GM12878 (cell line): ENCODE measurements around the gene C1orf52. TPM values are rescaled to one million over a fixed set of nuclear protein-coding genes. Genes with fewer than 3 reads are reported as not detected.

Experiments
- ATAC-seq: fragments of 200-7000 bp; cut with Tn5 transposase; 3 replicates; pipeline ENCODE4 v1.9.1; 2020; ENCODE audit warnings: mild to moderate bottlenecking, moderate library complexity
- BruUV-seq: library from RNA; stranded (reverse); fragments of 400-500 nt; replicated peaks from 2 replicates; lab custom pipeline; 2021; lab: Mats Ljungman, UMichigan
- CTCF ChIA-PET: fragments of 300-600 bp; sonication (Branson Sonifier 250); formaldehyde crosslinking; extraction: SDS; loops from one replicate; lab custom pipeline; 2021; ENCODE audit warnings: inconsistent platforms; lab: Yijun Ruan, JAX
- POLR2A ChIA-PET: fragments of 350-600 bp; formaldehyde crosslinking; extraction: SDS; loops from one replicate; lab custom pipeline; 2021; ENCODE audit warnings: inconsistent platforms; lab: Charles Lee
- RAD21 ChIA-PET: fragments of 300-600 bp; sonication (Branson Sonifier 250); formaldehyde crosslinking; loops from one replicate; lab custom pipeline; 2023; ENCODE audit warnings: antibody characterized with exemption; ENCODE audit not compliant: unreplicated experiment; lab: Charles Lee
- SMC1A ChIA-PET: fragments of 300-600 bp; sonication (Branson Sonifier 250); formaldehyde crosslinking; loops from one replicate; lab custom pipeline; 2023; ENCODE audit not compliant: unreplicated experiment, uncharacterized antibody; lab: Charles Lee
- DNase-seq: peaks from one replicate; pipeline ENCODE4 v3.0.0-alpha.2; 2011; ENCODE audit warnings: low read depth, low spot score
- FAIRE-seq: peaks from 3 replicates; lab custom pipeline; 2011; peaks lifted over from hg19 to GRCh38; lab: Jason Lieb, UNC
- H2AFZ ChIP-seq: 2 replicates; pipeline ENCODE4 v1.6.0; 2011; ENCODE audit warnings: low read depth, low read length, control low read depth; ENCODE audit not compliant: control insufficient read depth
- H3K27ac ChIP-seq: 2 replicates; pipeline ENCODE4 v1.5.1; 2011; ENCODE audit warnings: control low read depth; ENCODE audit not compliant: control insufficient read depth, insufficient read depth
- H3K27me3 ChIP-seq, 2 experiments: replicated peaks in 1 of 2; 2 replicates each; pipeline versions ENCODE4 v1.6.0 to v1.6.1; 2011; ENCODE audit warnings: low read length in 1 of 2; ENCODE audit not compliant: control insufficient read depth in 2 of 2, insufficient read depth in 2 of 2
- H3K36me3 ChIP-seq, 2 experiments: 2 replicates each; pipeline ENCODE4 v1.5.1; 2011; ENCODE audit warnings: low read length in 1 of 2; ENCODE audit not compliant: control insufficient read depth in 2 of 2, insufficient read depth in 2 of 2
- H3K4me1 ChIP-seq: 2 replicates; pipeline ENCODE4 v1.6.1; 2011; ENCODE audit warnings: mild to moderate bottlenecking, low read length, moderate library complexity, mixed read lengths; ENCODE audit not compliant: control insufficient read depth, insufficient read depth
- H3K4me2 ChIP-seq: 2 replicates; pipeline ENCODE4 v1.6.0; 2011; ENCODE audit warnings: control low read depth; ENCODE audit not compliant: control insufficient read depth, insufficient read depth
- H3K4me3 ChIP-seq: fragments of 200-600 bp; sonication (generic); 2 replicates; pipeline ENCODE4 v1.5.1; 2016
- H3K79me2 ChIP-seq: 2 replicates; pipeline ENCODE4 v1.6.0; 2011; ENCODE audit warnings: low read length; ENCODE audit not compliant: control insufficient read depth, insufficient read depth
- H3K9ac ChIP-seq: 2 replicates; pipeline ENCODE4 v1.8.0; 2011; ENCODE audit warnings: low read length, control low read depth, mixed read lengths; ENCODE audit not compliant: control insufficient read depth, insufficient read depth
- H3K9me3 ChIP-seq: replicated peaks from 3 replicates; pipeline ENCODE4 v1.5.1; 2011; ENCODE audit warnings: mild to moderate bottlenecking, low read length; ENCODE audit not compliant: control insufficient read depth, insufficient read depth
- H4K20me1 ChIP-seq: 2 replicates; pipeline ENCODE4 v1.6.0; 2011; ENCODE audit not compliant: control insufficient read depth, insufficient read depth
- ASH2L ChIP-seq: fragments of 300-600, 200-600 bp; sonication (generic); IDR thresholded peaks from 2 replicates; pipeline ENCODE4 v1.6.1; 2017; ENCODE audit warnings: low read depth, mild to moderate bottlenecking, borderline replicate concordance
- ATF7 ChIP-seq: fragments of 450-650 bp; IDR thresholded peaks from 2 replicates; pipeline ENCODE4 v1.6.1; 2016; ENCODE audit warnings: low read depth, mild to moderate bottlenecking
- BMI1 ChIP-seq: fragments of 450-650 bp; IDR thresholded peaks from 2 replicates; pipeline ENCODE4 v1.6.1; 2016; ENCODE audit warnings: mild to moderate bottlenecking, moderate library complexity, borderline replicate concordance
- BRCA1 ChIP-seq: IDR thresholded peaks from 2 replicates; pipeline ENCODE4 v1.6.1; 2011; ENCODE audit warnings: low read depth, low read length, improper control_type of control experiment
- KAT2A ChIP-seq: conservative IDR thresholded peaks from 2 replicates; pipeline ENCODE4 v1.6.1; 2011; ENCODE audit warnings: low read depth, low read length; ENCODE audit not compliant: control insufficient read depth
- RBBP5 ChIP-seq: fragments of 200-600 bp; sonication (generic); conservative IDR thresholded peaks from 2 replicates; pipeline ENCODE4 v1.6.1; 2016
- RELB ChIP-seq: fragments of 450-650 bp; IDR thresholded peaks from 2 replicates; pipeline ENCODE4 v1.6.1; 2017; ENCODE audit warnings: low read depth, mild to moderate bottlenecking, moderate library complexity
- REST ChIP-seq: IDR thresholded peaks from 2 replicates; pipeline ENCODE4 v1.6.1; 2012; ENCODE audit warnings: mild to moderate bottlenecking, low read depth, low read length
- USF2 ChIP-seq: IDR thresholded peaks from 2 replicates; pipeline ENCODE4 v1.6.1; 2011; ENCODE audit warnings: low read depth, low read length, improper control_type of control experiment, borderline replicate concordance
- ZNF384 ChIP-seq: IDR thresholded peaks from 2 replicates; pipeline ENCODE4 v1.6.1; 2012; ENCODE audit warnings: low read depth, mild to moderate bottlenecking, low read length, improper control_type of control experiment, borderline replicate concordance
- ZNF687 ChIP-seq: fragments of 450-650 bp; IDR thresholded peaks from 2 replicates; pipeline ENCODE4 v1.6.1; 2017; ENCODE audit warnings: mild to moderate bottlenecking, moderate library complexity
- WGBS: methylation state at CpG from one replicate; pipeline ENCODE4 v1.1.6; 2016; ENCODE audit warnings: low lambda C conversion rate; ENCODE audit not compliant: insufficient replicate concordance, insufficient coverage; ENCODE audit errors: missing lambda C conversion rate; 5-methylcytosine and 5-hydroxymethylcytosine counted together
- in situ Hi-C: fragments of 300-500 bp; cut with MboI; formaldehyde crosslinking; loops from 9 replicates; pipeline ENCODE4 v1.14.3; 2018; ENCODE audit warnings: mixed read lengths
- intact Hi-C: fragments of 100-400 bp; cut with micrococcal nuclease; formaldehyde crosslinking; loops from one replicate; pipeline ENCODE4 v1.14.2; 2022; ENCODE audit not compliant: unreplicated experiment
- polyA plus RNA-seq, 11 experiments: library from polyadenylated mRNA; depleted of rRNA in 4 of 11; unstranded in 6 of 11; stranded (reverse) in 5 of 11; fragments of >200 nt; fragmentation: Nextera tagmentation in 4 of 11; fragmentation: Illumina TruSeq in 1 of 11; extraction: Ambion mirVana in 4 of 11; extraction: Trizol in 1 of 11; gene quantifications; 1 replicate in 1 of 11; 2 replicates in 10 of 11; pipeline versions ENCODE4 v1.2.1 to v1.2.3, GENCODE V29; 2011 to 2016; ENCODE audit warnings: inconsistent platforms in 2 of 11, missing spikeins in 2 of 11, low read depth in 1 of 11
- total RNA-seq, 4 experiments: library from RNA; depleted of rRNA in 3 of 4; stranded (reverse); fragments of >200 nt in 3 of 4; fragmentation: Illumina TruSeq in 1 of 4; extraction: Trizol in 1 of 4; gene quantifications; 2 replicates each; pipeline versions ENCODE4 v1.2.1 to v1.2.3, GENCODE V29; 2013 to 2021

Gene C1orf52
- total and polyA plus RNA-seq, 10 of the 15 experiments (the other 5 are each of a cell fraction or from before 2014, with no cell fraction given): 9.4 to 39.5 (median 17.6) TPM

- no peak for FAIRE-seq
- intact Hi-C loops (loop anchor here (1.0 to 2.0 kb wide), 2 partner anchors 18 to 22 kb away; partner anchors contain the start of gene C1orf52), in situ Hi-C loops (loop anchor here (10.0 kb wide), 1 partner anchor 702 kb away; the partner anchor contains the start of gene CTBS)
- SMC1A ChIA-PET: interaction anchor here (0.7 to 11.2 kb wide), 10 partner anchors 8 to 339 kb away, joined by 3 to 110 read pairs (median 3); partner anchors contain the start of gene C1orf52
- H2AFZ ChIP-seq: peak overlapping the region; percentile 93
- no peak for DNase-seq
- no peak overlapping the region; the same call in none of the 2 replicates for H3K9ac ChIP-seq
- POLR2A ChIA-PET: interaction anchor here (0.9 to 7.1 kb wide), 12 partner anchors 8 to 704 kb away, joined by 3 to 61 read pairs (median 5); partner anchors contain the start of genes C1orf52 and CTBS
- no peaks in the 10 kb centered on the region for H4K20me1 ChIP-seq
- RAD21 ChIA-PET: interaction anchor here (0.9 to 4.1 kb wide), 7 partner anchors 11 to 416 kb away, joined by 3 to 30 read pairs (median 5); partner anchors contain the start of gene C1orf52
- 51% methylated on average over 11 of the region's 11 CpGs for WGBS
- no peaks in the 10 kb centered on the region for H3K9me3 ChIP-seq
- H3K79me2 ChIP-seq: peaks cover 45% of the 10 kb centered on the region
- CTCF ChIA-PET: interaction anchor here (0.6 to 10.6 kb wide), 9 partner anchors 16 to 341 kb away, joined by 3 to 229 read pairs (median 6); partner anchors contain the start of gene C1orf52
- peaks cover 4% of the 10 kb centered on the region for H3K4me1 ChIP-seq
- H3K36me3 ChIP-seq: 0 out of 4 replicates have a peak, but pooled peaks cover 0 to 5% of the 10 kb centered on the region in 2 experiments
- no peaks in the 10 kb centered on the region for H3K27me3 ChIP-seq
- peak overlapping the region; percentile 94 for H3K27ac ChIP-seq
- peak overlapping the region; percentile 56 for H3K4me3 ChIP-seq
- BruUV-seq: TSS peak; percentile 80
- H3K4me2 ChIP-seq: peak overlapping the region; percentile 83
- no peak for ATAC-seq
- TF ChIP-seq ATF7 (peak; percentile 45), ASH2L (no peak), RBBP5 (no peak), ZNF384 (no peak), REST (no peak), BRCA1 (no peak), USF2 (no peak), RELB (0 out of 2 replicates have a peak, but pooled peaks have one; percentile 12), ZNF687 (peak; percentile 16; the same call in 1 of the 2 replicates), BMI1 (peak; percentile 29; the same call in 1 of the 2 replicates), KAT2A (no peak)
Measured at GRCh38 chr1:85276978-85277639, 17.6 kb upstream of the C1orf52 start.
